ENCODE results near the gene VEZT. TPM values are rescaled to one million over a fixed set of nuclear protein-coding genes. Genes with fewer than 3 reads are reported as not detected.
A peak's percentile ranks its signal among the peaks of the same experiment; 100 is the strongest.

VEZT gene
- polyA plus RNA-seq (2012; ENCODE audit: missing spikeins), result 58.4 TPM

- DNase-seq (ENCODE audit: insufficient read length) (peak; percentile 85), FAIRE-seq (peak; percentile 99)
- TF ChIP-seq POLR2AphosphoS5 (IDR thresholded peaks at IDR 0.05; ENCODE audit: low read depth, low read length), result peak; percentile 85
- TF ChIP-seq TAF1 (IDR thresholded peaks at IDR 0.05; ENCODE audit: borderline replicate concordance, low read depth, low read length), result peak; percentile 69; the same call in 1 of the 2 replicates
- TF ChIP-seq POLR2A (IDR thresholded peaks at IDR 0.05; ENCODE audit: low read depth, low read length), result peak; percentile 68; the same call in 1 of the 2 replicates
Measured at GRCh38 chr12:95217377-95218149, at the start of gene VEZT, which contains the start of gene FGD6. VEZT (plus strand) TSS chr12:95217807; CDS start chr12:95217851, 44 bp downstream. FGD6 (minus strand) TSS chr12:95217467; CDS start chr12:95217240, 227 bp downstream.

- no peak for FAIRE-seq
- no peak for TF ChIP-seq POLR2A (IDR thresholded peaks at IDR 0.05; ENCODE audit: low read depth, low read length)
- TF ChIP-seq TAF1 (IDR thresholded peaks at IDR 0.05; ENCODE audit: borderline replicate concordance, low read depth, low read length), result no peak
- no peak for TF ChIP-seq POLR2AphosphoS5 (IDR thresholded peaks at IDR 0.05; ENCODE audit: low read depth, low read length)
- no peak for DNase-seq (ENCODE audit: insufficient read length)
Measured at GRCh38 chr12:95168746-95169145, 48.9 kb upstream of the VEZT start.

- DNase-seq (ENCODE audit: insufficient read length) (no peak), FAIRE-seq (no peak)
- no peak for TF ChIP-seq POLR2A (IDR thresholded peaks at IDR 0.05; ENCODE audit: low read depth, low read length)
- TF ChIP-seq POLR2AphosphoS5 (IDR thresholded peaks at IDR 0.05; ENCODE audit: low read depth, low read length), result no peak
- TF ChIP-seq TAF1 (IDR thresholded peaks at IDR 0.05; ENCODE audit: borderline replicate concordance, low read depth, low read length), result no peak
Measured at GRCh38 chr12:95169368-95169767, 48.2 kb upstream of the VEZT start.

GRCh38 chr12:95173392-95174251 lies 44.0 kb upstream of the VEZT start:
- FAIRE-seq, result no peak
- no peak for DNase-seq (ENCODE audit: insufficient read length)
- TF ChIP-seq POLR2A (IDR thresholded peaks at IDR 0.05; ENCODE audit: low read depth, low read length) (no peak), TAF1 (IDR thresholded peaks at IDR 0.05; ENCODE audit: borderline replicate concordance, low read depth, low read length) (no peak), POLR2AphosphoS5 (IDR thresholded peaks at IDR 0.05; ENCODE audit: low read depth, low read length) (no peak)

GRCh38 chr12:95177201-95177768 lies 40.3 kb upstream of the VEZT start:
- no peak for TF ChIP-seq POLR2A (IDR thresholded peaks at IDR 0.05; ENCODE audit: low read depth, low read length)
- no peak for TF ChIP-seq POLR2AphosphoS5 (IDR thresholded peaks at IDR 0.05; ENCODE audit: low read depth, low read length)
- TF ChIP-seq TAF1 (IDR thresholded peaks at IDR 0.05; ENCODE audit: borderline replicate concordance, low read depth, low read length), result no peak
- DNase-seq (ENCODE audit: insufficient read length) (no peak), FAIRE-seq (no peak)

GRCh38 chr12:95178136-95178535 lies 39.5 kb upstream of the VEZT start:
- FAIRE-seq, result no peak
- no peak for DNase-seq (ENCODE audit: insufficient read length)
- no peak for TF ChIP-seq POLR2AphosphoS5 (IDR thresholded peaks at IDR 0.05; ENCODE audit: low read depth, low read length)

GRCh38 chr12:95179011-95179410 lies 38.6 kb upstream of the VEZT start:
- DNase-seq (ENCODE audit: insufficient read length), result no peak
- FAIRE-seq, result no peak
- TF ChIP-seq POLR2AphosphoS5 (IDR thresholded peaks at IDR 0.05; ENCODE audit: low read depth, low read length) (no peak), TAF1 (IDR thresholded peaks at IDR 0.05; ENCODE audit: borderline replicate concordance, low read depth, low read length) (no peak), POLR2A (IDR thresholded peaks at IDR 0.05; ENCODE audit: low read depth, low read length) (no peak)

- no peak for FAIRE-seq
- TF ChIP-seq TAF1 (IDR thresholded peaks at IDR 0.05; ENCODE audit: borderline replicate concordance, low read depth, low read length) (no peak), POLR2A (IDR thresholded peaks at IDR 0.05; ENCODE audit: low read depth, low read length) (no peak), POLR2AphosphoS5 (IDR thresholded peaks at IDR 0.05; ENCODE audit: low read depth, low read length) (no peak)
- DNase-seq (ENCODE audit: insufficient read length), result no peak
Measured at GRCh38 chr12:95181103-95181502, 36.5 kb upstream of the VEZT start.

GRCh38 chr12:95182868-95183415 lies 34.7 kb upstream of the VEZT start:
- TF ChIP-seq POLR2A (IDR thresholded peaks at IDR 0.05; ENCODE audit: low read depth, low read length) (no peak), TAF1 (IDR thresholded peaks at IDR 0.05; ENCODE audit: borderline replicate concordance, low read depth, low read length) (no peak)
- peak; percentile 69 for FAIRE-seq
- no peak for DNase-seq (ENCODE audit: insufficient read length)

GRCh38 chr12:95184121-95184520 lies 33.5 kb upstream of the VEZT start:
- DNase-seq (ENCODE audit: insufficient read length), result no peak
- no peak for FAIRE-seq
- TF ChIP-seq POLR2A (IDR thresholded peaks at IDR 0.05; ENCODE audit: low read depth, low read length) (no peak), TAF1 (IDR thresholded peaks at IDR 0.05; ENCODE audit: borderline replicate concordance, low read depth, low read length) (no peak), POLR2AphosphoS5 (IDR thresholded peaks at IDR 0.05; ENCODE audit: low read depth, low read length) (no peak)

- no peak for TF ChIP-seq POLR2A (IDR thresholded peaks at IDR 0.05; ENCODE audit: low read depth, low read length)
- DNase-seq (ENCODE audit: insufficient read length) (no peak), FAIRE-seq (no peak)
Measured at GRCh38 chr12:95185072-95185471, 32.5 kb upstream of the VEZT start.

Data from GM12892 (cell line).